SK-N-SH treated with all-trans-retinoic acid at 6 μM for 48 hours (cell line): ENCODE data around the gene TRIM47.

Experiments used
- ATAC-seq: fragments of 200-7000 bp; cut with Tn5 transposase; 3 replicates; pipeline ENCODE4 v1.9.1; 2020; ENCODE audit warnings: mild to moderate bottlenecking, moderate library complexity
- ARNTL ChIP-seq: fragments of 450-650 bp; formaldehyde crosslinking; IDR thresholded peaks from 2 replicates; pipeline ENCODE4 v1.5.0; 2020; ENCODE audit warnings: low read depth, mild to moderate bottlenecking, moderate library complexity, borderline replicate concordance
- BACH2 ChIP-seq: fragments of 250-450 bp; sonication (Bioruptor Pico); IDR thresholded peaks from 2 replicates; pipeline ENCODE4 v1.9.0; 2021; ENCODE audit warnings: mild to moderate bottlenecking, borderline replicate concordance
- CSDC2 ChIP-seq: fragments of 250-450 bp; sonication (Bioruptor Pico); IDR thresholded peaks from 2 replicates; pipeline ENCODE4 v1.5.0; 2020; ENCODE audit warnings: mild to moderate bottlenecking, moderate library complexity
- ESRRG ChIP-seq: fragments of 250-450 bp; sonication (Bioruptor Pico); IDR thresholded peaks from 2 replicates; pipeline ENCODE4 v1.6.1; 2021; ENCODE audit warnings: mild to moderate bottlenecking
- GLIS3 ChIP-seq: fragments of 250-450 bp; sonication (Bioruptor Pico); IDR thresholded peaks from 2 replicates; pipeline ENCODE4 v1.5.0; 2020; ENCODE audit warnings: mild to moderate bottlenecking, moderate library complexity
- ISL1 ChIP-seq: fragments of 250-450 bp; sonication (Bioruptor Pico); IDR thresholded peaks from 2 replicates; pipeline ENCODE4 v2.1.2; 2022; ENCODE audit warnings: mild to moderate bottlenecking, moderate library complexity
- OSR1 ChIP-seq: fragments of 250-450 bp; sonication (Bioruptor Pico); IDR thresholded peaks from 2 replicates; pipeline ENCODE4 v1.8.0; 2022; ENCODE audit warnings: moderate library complexity, mild to moderate bottlenecking, inconsistent platforms
- SNAI2 ChIP-seq: fragments of 250-450 bp; sonication (Bioruptor Pico); IDR thresholded peaks from 2 replicates; pipeline ENCODE4 v1.5.0; 2020; ENCODE audit warnings: mild to moderate bottlenecking, moderate library complexity
- TCF4 ChIP-seq: fragments of 250-450 bp; sonication (Bioruptor Pico); IDR thresholded peaks from 2 replicates; pipeline ENCODE4 v1.8.0; 2021; ENCODE audit warnings: mild to moderate bottlenecking, moderate library complexity, borderline replicate concordance
- TOX ChIP-seq: fragments of 250-450 bp; sonication (Bioruptor Pico); IDR thresholded peaks from 2 replicates; pipeline ENCODE4 v1.8.0; 2021; ENCODE audit warnings: mild to moderate bottlenecking, moderate library complexity, borderline replicate concordance
- ZC3H10 ChIP-seq: fragments of 250-450 bp; sonication (Bioruptor Pico); IDR thresholded peaks from 2 replicates; pipeline ENCODE4 v1.5.1; 2021; ENCODE audit warnings: mild to moderate bottlenecking, moderate library complexity
- ZFP3 ChIP-seq: fragments of 250-450 bp; sonication (Bioruptor Pico); IDR thresholded peaks from 2 replicates; pipeline ENCODE4 v1.5.0; 2020; ENCODE audit warnings: mild to moderate bottlenecking, moderate library complexity
- ZFP30 ChIP-seq: fragments of 450-650 bp; formaldehyde crosslinking; IDR thresholded peaks from 2 replicates; pipeline ENCODE4 v1.5.0; 2022; ENCODE audit warnings: mild to moderate bottlenecking, moderate library complexity
- ZNF70 ChIP-seq: fragments of 450-650 bp; formaldehyde crosslinking; IDR thresholded peaks from 2 replicates; pipeline ENCODE4 v1.5.0; 2020; ENCODE audit warnings: mild to moderate bottlenecking, moderate library complexity
- ZNF8 ChIP-seq: fragments of 450-650 bp; formaldehyde crosslinking; IDR thresholded peaks from 2 replicates; pipeline ENCODE4 v1.5.0; 2020; ENCODE audit warnings: mild to moderate bottlenecking, moderate library complexity
- TF ChIP-seq, protein P1 (sequence below): fragments of 250-450 bp; sonication (Bioruptor Pico); IDR thresholded peaks from 2 replicates; pipeline ENCODE4 v1.5.1; 2021; ENCODE audit warnings: mild to moderate bottlenecking, moderate library complexity
- TF ChIP-seq, protein P2 (sequence below): fragments of 250-450 bp; sonication (Bioruptor Pico); IDR thresholded peaks from 2 replicates; pipeline ENCODE4 v1.8.0; 2021; ENCODE audit warnings: low read depth, mild to moderate bottlenecking, moderate library complexity, borderline replicate concordance
- TF ChIP-seq, protein P3 (sequence below): fragments of 250-450 bp; sonication (Bioruptor Pico); IDR thresholded peaks from 2 replicates; pipeline ENCODE4 v1.5.0; 2020; ENCODE audit warnings: mild to moderate bottlenecking, moderate library complexity
- TF ChIP-seq, protein P4 (sequence below): fragments of 250-450 bp; sonication (Bioruptor Pico); IDR thresholded peaks from 2 replicates; pipeline ENCODE4 v1.8.0; 2020; ENCODE audit warnings: mild to moderate bottlenecking, moderate library complexity, borderline replicate concordance

The TRIM47 gene

DNA sequence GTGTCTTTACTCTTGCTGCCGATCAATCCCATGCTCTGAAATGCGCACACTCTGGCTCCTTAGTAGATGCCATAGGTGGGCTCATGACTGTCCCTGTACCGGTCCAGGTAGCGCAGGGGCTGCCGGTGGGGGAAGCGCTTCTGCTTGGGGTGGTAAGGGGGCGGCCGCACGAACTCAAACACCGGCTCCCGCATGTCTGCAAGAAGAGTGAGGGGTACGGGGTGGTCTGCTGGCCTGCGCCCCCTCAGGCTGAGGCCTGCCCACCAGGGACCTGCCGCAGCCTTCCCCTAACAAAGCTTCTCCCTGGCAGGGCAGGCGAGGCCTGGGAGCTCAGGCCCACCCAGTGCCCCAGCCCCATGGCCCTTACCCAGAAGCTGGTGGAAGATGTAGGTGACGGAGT lies 20.4 kb upstream of the TRIM47 start:
- no peak for ATAC-seq
- TF ChIP-seq, protein P1, sequence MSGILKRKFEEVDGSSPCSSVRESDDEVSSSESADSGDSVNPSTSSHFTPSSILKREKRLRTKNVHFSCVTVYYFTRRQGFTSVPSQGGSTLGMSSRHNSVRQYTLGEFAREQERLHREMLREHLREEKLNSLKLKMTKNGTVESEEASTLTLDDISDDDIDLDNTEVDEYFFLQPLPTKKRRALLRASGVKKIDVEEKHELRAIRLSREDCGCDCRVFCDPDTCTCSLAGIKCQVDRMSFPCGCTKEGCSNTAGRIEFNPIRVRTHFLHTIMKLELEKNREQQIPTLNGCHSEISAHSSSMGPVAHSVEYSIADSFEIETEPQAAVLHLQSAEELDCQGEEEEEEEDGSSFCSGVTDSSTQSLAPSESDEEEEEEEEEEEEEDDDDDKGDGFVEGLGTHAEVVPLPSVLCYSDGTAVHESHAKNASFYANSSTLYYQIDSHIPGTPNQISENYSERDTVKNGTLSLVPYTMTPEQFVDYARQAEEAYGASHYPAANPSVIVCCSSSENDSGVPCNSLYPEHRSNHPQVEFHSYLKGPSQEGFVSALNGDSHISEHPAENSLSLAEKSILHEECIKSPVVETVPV, result no peak
- TF ChIP-seq, protein P2, sequence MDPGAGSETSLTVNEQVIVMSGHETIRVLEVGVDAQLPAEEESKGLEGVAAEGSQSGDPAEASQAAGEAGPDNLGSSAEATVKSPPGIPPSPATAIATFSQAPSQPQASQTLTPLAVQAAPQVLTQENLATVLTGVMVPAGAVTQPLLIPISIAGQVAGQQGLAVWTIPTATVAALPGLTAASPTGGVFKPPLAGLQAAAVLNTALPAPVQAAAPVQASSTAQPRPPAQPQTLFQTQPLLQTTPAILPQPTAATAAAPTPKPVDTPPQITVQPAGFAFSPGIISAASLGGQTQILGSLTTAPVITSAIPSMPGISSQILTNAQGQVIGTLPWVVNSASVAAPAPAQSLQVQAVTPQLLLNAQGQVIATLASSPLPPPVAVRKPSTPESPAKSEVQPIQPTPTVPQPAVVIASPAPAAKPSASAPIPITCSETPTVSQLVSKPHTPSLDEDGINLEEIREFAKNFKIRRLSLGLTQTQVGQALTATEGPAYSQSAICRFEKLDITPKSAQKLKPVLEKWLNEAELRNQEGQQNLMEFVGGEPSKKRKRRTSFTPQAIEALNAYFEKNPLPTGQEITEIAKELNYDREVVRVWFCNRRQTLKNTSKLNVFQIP (CRISPR knock-in tag), result no peak
- TF ChIP-seq ZFP3 (CRISPR knock-in tag) (no peak), ISL1 (CRISPR knock-in tag) (no peak), ARNTL (CRISPR knock-in tag) (no peak), ZC3H10 (no peak), BACH2 (CRISPR knock-in tag) (no peak), ZNF8 (CRISPR knock-in tag) (no peak), SNAI2 (CRISPR knock-in tag) (no peak), TCF4 (no peak), ZNF70 (CRISPR knock-in tag) (no peak), OSR1 (CRISPR knock-in tag) (no peak), ESRRG (CRISPR knock-in tag) (no peak)
- TF ChIP-seq, protein P3, sequence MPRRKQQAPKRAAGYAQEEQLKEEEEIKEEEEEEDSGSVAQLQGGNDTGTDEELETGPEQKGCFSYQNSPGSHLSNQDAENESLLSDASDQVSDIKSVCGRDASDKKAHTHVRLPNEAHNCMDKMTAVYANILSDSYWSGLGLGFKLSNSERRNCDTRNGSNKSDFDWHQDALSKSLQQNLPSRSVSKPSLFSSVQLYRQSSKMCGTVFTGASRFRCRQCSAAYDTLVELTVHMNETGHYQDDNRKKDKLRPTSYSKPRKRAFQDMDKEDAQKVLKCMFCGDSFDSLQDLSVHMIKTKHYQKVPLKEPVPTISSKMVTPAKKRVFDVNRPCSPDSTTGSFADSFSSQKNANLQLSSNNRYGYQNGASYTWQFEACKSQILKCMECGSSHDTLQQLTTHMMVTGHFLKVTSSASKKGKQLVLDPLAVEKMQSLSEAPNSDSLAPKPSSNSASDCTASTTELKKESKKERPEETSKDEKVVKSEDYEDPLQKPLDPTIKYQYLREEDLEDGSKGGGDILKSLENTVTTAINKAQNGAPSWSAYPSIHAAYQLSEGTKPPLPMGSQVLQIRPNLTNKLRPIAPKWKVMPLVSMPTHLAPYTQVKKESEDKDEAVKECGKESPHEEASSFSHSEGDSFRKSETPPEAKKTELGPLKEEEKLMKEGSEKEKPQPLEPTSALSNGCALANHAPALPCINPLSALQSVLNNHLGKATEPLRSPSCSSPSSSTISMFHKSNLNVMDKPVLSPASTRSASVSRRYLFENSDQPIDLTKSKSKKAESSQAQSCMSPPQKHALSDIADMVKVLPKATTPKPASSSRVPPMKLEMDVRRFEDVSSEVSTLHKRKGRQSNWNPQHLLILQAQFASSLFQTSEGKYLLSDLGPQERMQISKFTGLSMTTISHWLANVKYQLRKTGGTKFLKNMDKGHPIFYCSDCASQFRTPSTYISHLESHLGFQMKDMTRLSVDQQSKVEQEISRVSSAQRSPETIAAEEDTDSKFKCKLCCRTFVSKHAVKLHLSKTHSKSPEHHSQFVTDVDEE, result no peak
- TF ChIP-seq, all 23 proteins: peak for 0

DNA sequence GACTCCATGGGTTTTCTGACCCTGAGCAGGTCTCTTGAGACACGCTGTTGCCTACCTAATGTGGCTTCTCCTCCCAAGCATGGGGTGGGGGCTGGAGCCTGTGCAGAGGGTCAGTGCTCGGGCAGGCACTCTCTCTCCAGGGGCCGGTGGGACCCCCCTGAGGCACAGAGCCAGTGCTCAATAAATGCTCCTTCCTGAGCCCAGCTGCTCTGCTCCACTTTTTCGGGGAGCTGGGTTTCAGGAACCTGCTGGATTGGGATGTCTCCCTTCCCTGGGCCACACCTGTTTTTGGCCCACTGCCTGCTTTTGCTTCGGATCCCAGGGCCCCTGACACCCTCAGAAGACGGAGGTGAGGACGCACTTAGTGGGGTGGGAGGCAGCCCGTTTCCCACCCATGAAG lies 19.7 kb upstream of the TRIM47 start:
- TF ChIP-seq ISL1 (CRISPR knock-in tag), result no peak
- no peak for TF ChIP-seq OSR1 (CRISPR knock-in tag)
- TF ChIP-seq, protein P1, result no peak
- TF ChIP-seq, protein P4, sequence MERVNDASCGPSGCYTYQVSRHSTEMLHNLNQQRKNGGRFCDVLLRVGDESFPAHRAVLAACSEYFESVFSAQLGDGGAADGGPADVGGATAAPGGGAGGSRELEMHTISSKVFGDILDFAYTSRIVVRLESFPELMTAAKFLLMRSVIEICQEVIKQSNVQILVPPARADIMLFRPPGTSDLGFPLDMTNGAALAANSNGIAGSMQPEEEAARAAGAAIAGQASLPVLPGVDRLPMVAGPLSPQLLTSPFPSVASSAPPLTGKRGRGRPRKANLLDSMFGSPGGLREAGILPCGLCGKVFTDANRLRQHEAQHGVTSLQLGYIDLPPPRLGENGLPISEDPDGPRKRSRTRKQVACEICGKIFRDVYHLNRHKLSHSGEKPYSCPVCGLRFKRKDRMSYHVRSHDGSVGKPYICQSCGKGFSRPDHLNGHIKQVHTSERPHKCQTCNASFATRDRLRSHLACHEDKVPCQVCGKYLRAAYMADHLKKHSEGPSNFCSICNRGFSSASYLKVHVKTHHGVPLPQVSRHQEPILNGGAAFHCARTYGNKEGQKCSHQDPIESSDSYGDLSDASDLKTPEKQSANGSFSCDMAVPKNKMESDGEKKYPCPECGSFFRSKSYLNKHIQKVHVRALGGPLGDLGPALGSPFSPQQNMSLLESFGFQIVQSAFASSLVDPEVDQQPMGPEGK (CRISPR knock-in tag), result no peak
- TF ChIP-seq ARNTL (CRISPR knock-in tag), result no peak
- no peak for TF ChIP-seq ZNF8 (CRISPR knock-in tag)
- TF ChIP-seq, protein P3, result no peak
- no peak for TF ChIP-seq ZFP3 (CRISPR knock-in tag)
- no peak for TF ChIP-seq ZFP30 (CRISPR knock-in tag)
- no peak for TF ChIP-seq GLIS3 (CRISPR knock-in tag)
- TF ChIP-seq SNAI2 (CRISPR knock-in tag), result no peak
- TF ChIP-seq TCF4, result no peak
- TF ChIP-seq CSDC2 (CRISPR knock-in tag), result no peak
- no peak for TF ChIP-seq ZC3H10
- TF ChIP-seq, protein P2 (CRISPR knock-in tag), result no peak
- TF ChIP-seq TOX (CRISPR knock-in tag), result no peak
- TF ChIP-seq, all 23 proteins: peak for 0
- no peak for ATAC-seq
